Trophoblast cell (in vitro differentiated cells and primary cell): Measurements from ENCODE around the gene ZBTB48.

ENCODE experiments used
- DNase-seq, 2 donors: peaks; one replicate each; pipeline ENCODE4 v3.0.0-alpha.2; 2016
- H2AFZ ChIP-seq: 2 replicates; pipeline ENCODE4 v1.6.1; 2013; ENCODE audit warnings: low read length, moderate library complexity, mild to moderate bottlenecking; ENCODE audit not compliant: insufficient read depth, poor library complexity
- H2AK5ac ChIP-seq: 2 replicates; pipeline ENCODE4 v1.6.1; 2013; ENCODE audit warnings: mild to moderate bottlenecking, low read length
- H2BK120ac ChIP-seq: 2 replicates; pipeline ENCODE4 v1.6.1; 2013; ENCODE audit warnings: low read length, mild to moderate bottlenecking, moderate library complexity; ENCODE audit not compliant: insufficient read depth, poor library complexity
- H2BK12ac ChIP-seq: 2 replicates; pipeline ENCODE4 v1.6.1; 2013; ENCODE audit warnings: mild to moderate bottlenecking, low read length, moderate library complexity
- H2BK5ac ChIP-seq: 2 replicates; pipeline ENCODE4 v1.6.1; 2013; ENCODE audit warnings: low read length, low read depth, moderate library complexity, mild to moderate bottlenecking; ENCODE audit not compliant: poor library complexity
- H3K14ac ChIP-seq: 2 replicates; pipeline ENCODE4 v1.6.1; 2013; ENCODE audit warnings: mild to moderate bottlenecking, low read length
- H3K18ac ChIP-seq: 2 replicates; pipeline ENCODE4 v1.6.1; 2013; ENCODE audit warnings: mild to moderate bottlenecking, low read length
- H3K23ac ChIP-seq: 2 replicates; pipeline ENCODE4 v1.6.1; 2013; ENCODE audit warnings: low read length
- H3K27ac ChIP-seq: 2 replicates; pipeline ENCODE4 v1.5.1; 2013; ENCODE audit warnings: low read depth, mild to moderate bottlenecking, inconsistent platforms, low read length, moderate library complexity
- H3K27me3 ChIP-seq: 2 replicates; pipeline ENCODE4 v1.6.1; 2013; ENCODE audit warnings: inconsistent platforms, mild to moderate bottlenecking, low read length, moderate library complexity; ENCODE audit not compliant: insufficient read depth
- H3K36me3 ChIP-seq, 2 experiments: 1 replicate in 1 of 2; 2 replicates in 1 of 2; pipeline ENCODE4 v1.6.1; 2013; ENCODE audit warnings: low read length in 2 of 2, mild to moderate bottlenecking in 2 of 2, moderate library complexity in 1 of 2; ENCODE audit not compliant: insufficient read depth in 2 of 2, control insufficient read depth in 1 of 2
- H3K4ac ChIP-seq: 2 replicates; pipeline ENCODE4 v1.6.1; 2013; ENCODE audit warnings: low read depth, mild to moderate bottlenecking, low read length, moderate library complexity
- H3K4me1 ChIP-seq, 2 experiments: 1 replicate in 1 of 2; 2 replicates in 1 of 2; pipeline ENCODE4 v1.6.1; 2013; ENCODE audit warnings: low read length in 2 of 2, mild to moderate bottlenecking in 2 of 2, moderate library complexity in 1 of 2; ENCODE audit not compliant: insufficient read depth in 2 of 2, control insufficient read depth in 1 of 2
- H3K4me2 ChIP-seq: 2 replicates; pipeline ENCODE4 v1.6.1; 2013; ENCODE audit warnings: inconsistent platforms, mild to moderate bottlenecking, low read length, moderate library complexity
- H3K4me3 ChIP-seq: 2 replicates; pipeline ENCODE4 v1.5.1; 2013; ENCODE audit warnings: mild to moderate bottlenecking, low read depth, low read length, inconsistent platforms
- H3K79me1 ChIP-seq: one replicate; pipeline ENCODE4 v1.6.1; 2013; ENCODE audit warnings: low read length
- H3K79me2 ChIP-seq: 2 replicates; pipeline ENCODE4 v1.6.1; 2013; ENCODE audit warnings: low read length, mild to moderate bottlenecking; ENCODE audit not compliant: control insufficient read depth, insufficient read depth, poor library complexity
- H3K9ac ChIP-seq: 2 replicates; pipeline ENCODE4 v1.6.1; 2013; ENCODE audit warnings: mild to moderate bottlenecking, low read length
- H3K9me3 ChIP-seq: 2 replicates; pipeline ENCODE4 v1.6.1; 2013; ENCODE audit warnings: low read depth, mild to moderate bottlenecking, control low read depth, inconsistent platforms, low read length; ENCODE audit not compliant: insufficient read depth
- H4K12ac ChIP-seq: 2 replicates; pipeline ENCODE4 v1.6.1; 2013; ENCODE audit warnings: low read depth, mild to moderate bottlenecking, low read length, moderate library complexity
- H4K8ac ChIP-seq: 2 replicates; pipeline ENCODE4 v1.6.1; 2013; ENCODE audit warnings: low read depth, mild to moderate bottlenecking, low read length, moderate library complexity
- H4K91ac ChIP-seq: one replicate; pipeline ENCODE4 v1.6.1; 2013; ENCODE audit warnings: low read depth, mild to moderate bottlenecking, low read length, moderate library complexity
- WGBS: extraction: QIAGEN DNeasy Blood & Tissue Kit; methylation state at CpG from one replicate; pipeline ENCODE4 v1.1.7; 2013; ENCODE audit warnings: missing lambda C conversion rate; ENCODE audit not compliant: insufficient read length, insufficient coverage; ENCODE audit errors: extremely low coverage; 5-methylcytosine and 5-hydroxymethylcytosine counted together

The ZBTB48 gene

GRCh38 chr1:6624710-6625583, 45.2 kb downstream of the ZBTB48 start, which contains the start of gene THAP3:
Gene THAP3 (plus strand): TSS chr1:6624868. CDS start chr1:6625219, 351 bp downstream.
- Histone ChIP-seq H3K4me1 (peaks cover 23 to 29% of the 10 kb centered on the region in 2 experiments), H2AK5ac (peak within 1 kb of the TSS; percentile 30), H3K14ac (peak within 1 kb of the TSS; percentile 88), H3K4me3 (peak within 1 kb of the TSS; percentile 82), H2BK120ac (peak within 1 kb of the TSS; percentile 74), H3K4me2 (peak within 1 kb of the TSS; percentile 86), H3K36me3 (peaks cover 58 to 59% of the 10 kb centered on the region in 2 experiments), H2BK12ac (peak within 1 kb of the TSS; percentile 62), H3K27ac (peak within 1 kb of the TSS; percentile 83), H3K27me3 (no peaks in the 10 kb centered on the region), H3K79me1 (peaks cover 20% of the 10 kb centered on the region), H2BK5ac (peak within 1 kb of the TSS; percentile 77), H3K4ac (peak within 1 kb of the TSS; percentile 93), H3K9me3 (peaks cover 4% of the 10 kb centered on the region), H4K8ac (peak within 1 kb of the TSS; percentile 91), H4K12ac (peak within 1 kb of the TSS; percentile 73), H4K91ac (peak within 1 kb of the TSS; percentile 77), H3K79me2 (peaks cover 11% of the 10 kb centered on the region), H2AFZ (peak within 1 kb of the TSS; percentile 68), H3K23ac (no peak within 1 kb of the TSS), H3K9ac (peak within 1 kb of the TSS; percentile 75), H3K18ac (peak within 1 kb of the TSS; percentile 68)
- no CpG with 5 or more reads among the region's 73 CpGs for WGBS
- peak; percentile 64 to 77 for DNase-seq

- Histone ChIP-seq H3K27me3 (no peaks in the 10 kb centered on the region), H2BK5ac (peak overlapping the region; percentile 51), H3K36me3 (peaks cover 56 to 57% of the 10 kb centered on the region in 2 experiments), H3K27ac (peak overlapping the region; percentile 50), H3K79me1 (peaks cover 20% of the 10 kb centered on the region), H2AFZ (peak overlapping the region; percentile 68), H3K14ac (peak overlapping the region; percentile 88), H3K18ac (peak overlapping the region; percentile 57), H3K9ac (peak overlapping the region; percentile 75), H4K8ac (peak overlapping the region; percentile 86), H3K79me2 (peaks cover 11% of the 10 kb centered on the region), H4K91ac (peak overlapping the region; percentile 77), H3K23ac (no peak overlapping the region), H3K4me2 (peak overlapping the region; percentile 86), H4K12ac (peak overlapping the region; percentile 73), H3K4me3 (peak overlapping the region; percentile 82), H3K4ac (peak overlapping the region; percentile 93), H2BK12ac (no peak overlapping the region), H2BK120ac (peak overlapping the region; percentile 74), H2AK5ac (peak overlapping the region; percentile 30), H3K9me3 (peaks cover 4% of the 10 kb centered on the region), H3K4me1 (peaks cover 23 to 29% of the 10 kb centered on the region in 2 experiments)
- DNase-seq, result peak in 1 of 2 donors; percentile 49
- no CpG with 5 or more reads among the region's 32 CpGs for WGBS
These were observed 45.9 kb downstream of the ZBTB48 start for GRCh38 chr1:6625584-6626149.

- Histone ChIP-seq H3K4me1 (peaks cover 17 to 20% of the 10 kb centered on the region in 2 experiments), H3K9ac (no peak overlapping the region), H4K12ac (no peak overlapping the region), H3K27me3 (no peaks in the 10 kb centered on the region), H3K23ac (no peak overlapping the region), H3K36me3 (peaks cover 47% of the 10 kb centered on the region in 2 experiments), H2BK5ac (no peak overlapping the region), H3K18ac (no peak overlapping the region), H3K14ac (no peak overlapping the region), H3K9me3 (no peaks in the 10 kb centered on the region), H2AFZ (no peak overlapping the region), H3K4me3 (no peak overlapping the region), H3K79me1 (peaks cover 20% of the 10 kb centered on the region), H3K4ac (peak overlapping the region; percentile 17), H2BK12ac (no peak overlapping the region), H3K79me2 (peaks cover 11% of the 10 kb centered on the region), H3K4me2 (no peak overlapping the region), H2AK5ac (no peak overlapping the region), H3K27ac (no peak overlapping the region), H4K91ac (no peak overlapping the region), H4K8ac (no peak overlapping the region), H2BK120ac (no peak overlapping the region)
- no CpG with 5 or more reads among the region's 9 CpGs for WGBS
- DNase-seq, result no peak
These were observed 47.2 kb downstream of the ZBTB48 start for GRCh38 chr1:6627031-6627430.

GRCh38 chr1:6627841-6628545, 48.2 kb downstream of the ZBTB48 start:
- no peak overlapping the region for H4K91ac ChIP-seq
- no peak overlapping the region for H2AK5ac ChIP-seq
- no peaks in the 10 kb centered on the region for H3K27me3 ChIP-seq
- peaks cover 9% of the 10 kb centered on the region for H3K79me2 ChIP-seq
- H4K8ac ChIP-seq, result no peak overlapping the region
- H3K23ac ChIP-seq, result no peak overlapping the region
- H2BK5ac ChIP-seq, result no peak overlapping the region
- no peak overlapping the region for H3K14ac ChIP-seq
- H3K4me1 ChIP-seq, result peaks cover 7 to 10% of the 10 kb centered on the region in 2 experiments
- no CpG with 5 or more reads among the region's 21 CpGs for WGBS
- H3K4ac ChIP-seq, result no peak overlapping the region
- H2BK12ac ChIP-seq, result no peak overlapping the region
- H2BK120ac ChIP-seq, result no peak overlapping the region
- peak overlapping the region; percentile 16 for H3K18ac ChIP-seq
- no peak overlapping the region for H4K12ac ChIP-seq
- no peak overlapping the region for H3K27ac ChIP-seq
- H3K9me3 ChIP-seq, result no peaks in the 10 kb centered on the region
- no peak overlapping the region for H3K4me3 ChIP-seq
- H3K4me2 ChIP-seq, result no peak overlapping the region
- peaks cover 48 to 51% of the 10 kb centered on the region in 2 experiments for H3K36me3 ChIP-seq
- H2AFZ ChIP-seq, result no peak overlapping the region
- no peak overlapping the region for H3K9ac ChIP-seq
- peaks cover 14% of the 10 kb centered on the region for H3K79me1 ChIP-seq
- no peak for DNase-seq
